Thymus (tissue), 11 donors: ENCODE data around the gene SYNDIG1. TPM values are rescaled to one million over a fixed set of nuclear protein-coding genes. Genes with fewer than 3 reads are reported as not detected.

Source experiments
- DNase-seq, 9 donors: peaks; one replicate each; pipeline ENCODE4 v3.0.0-alpha.2; 2013; ENCODE audit warnings: low spot score in 9 of 9, low read depth in 6 of 9, missing footprints in 1 of 9
- H3K27ac ChIP-seq, 2 donors: one replicate each; pipeline ENCODE4 v1.5.1; 2013; ENCODE audit warnings: control low read depth in 1 of 2, low read depth in 1 of 2, low read length in 1 of 2, mild to moderate bottlenecking in 1 of 2, moderate library complexity in 1 of 2
- H3K27me3 ChIP-seq, 2 donors: one replicate each; pipeline ENCODE4 v1.5.1; 2013; ENCODE audit warnings: low read length in 1 of 2; ENCODE audit not compliant: control insufficient read depth in 2 of 2, insufficient read depth in 1 of 2
- H3K36me3 ChIP-seq, 2 donors: one replicate each; pipeline ENCODE4 v1.5.1; 2013; ENCODE audit warnings: low read length in 1 of 2, mild to moderate bottlenecking in 1 of 2, moderate library complexity in 1 of 2; ENCODE audit not compliant: control insufficient read depth in 2 of 2, insufficient read depth in 2 of 2
- H3K4me1 ChIP-seq, 2 donors: one replicate each; pipeline ENCODE4 v1.5.1; 2013; ENCODE audit warnings: low read length in 2 of 2; ENCODE audit not compliant: control insufficient read depth in 2 of 2, insufficient read depth in 2 of 2
- H3K4me3 ChIP-seq, 2 donors: one replicate each; pipeline ENCODE4 v1.5.1; 2013; ENCODE audit warnings: low read length in 2 of 2, control low read depth in 1 of 2, mild to moderate bottlenecking in 1 of 2
- H3K9me3 ChIP-seq, 2 donors: one replicate each; pipeline ENCODE4 v1.5.1; 2013; ENCODE audit warnings: low read length in 1 of 2, mild to moderate bottlenecking in 1 of 2; ENCODE audit not compliant: control insufficient read depth in 2 of 2, insufficient read depth in 1 of 2
- WGBS: extraction: QIAGEN DNeasy Blood & Tissue Kit; methylation state at CpG from one replicate; pipeline ENCODE4 v1.1.7; 2013; 5-methylcytosine and 5-hydroxymethylcytosine counted together
- polyA plus RNA-seq: library from polyadenylated mRNA; stranded (reverse); fragments of 200-250 nt; gene quantifications from one replicate; pipeline ENCODE4 v1.2.3, GENCODE V29; 2013
- total RNA-seq: library from RNA; stranded (reverse); fragments of 120-200 nt; gene quantifications from one replicate; pipeline ENCODE4 v1.2.4, GENCODE V29; 2013
- donor health status: healthy.

The SYNDIG1 gene
- total and polyA plus RNA-seq, 2 donors = 0.41 to 3.2 TPM

DNA sequence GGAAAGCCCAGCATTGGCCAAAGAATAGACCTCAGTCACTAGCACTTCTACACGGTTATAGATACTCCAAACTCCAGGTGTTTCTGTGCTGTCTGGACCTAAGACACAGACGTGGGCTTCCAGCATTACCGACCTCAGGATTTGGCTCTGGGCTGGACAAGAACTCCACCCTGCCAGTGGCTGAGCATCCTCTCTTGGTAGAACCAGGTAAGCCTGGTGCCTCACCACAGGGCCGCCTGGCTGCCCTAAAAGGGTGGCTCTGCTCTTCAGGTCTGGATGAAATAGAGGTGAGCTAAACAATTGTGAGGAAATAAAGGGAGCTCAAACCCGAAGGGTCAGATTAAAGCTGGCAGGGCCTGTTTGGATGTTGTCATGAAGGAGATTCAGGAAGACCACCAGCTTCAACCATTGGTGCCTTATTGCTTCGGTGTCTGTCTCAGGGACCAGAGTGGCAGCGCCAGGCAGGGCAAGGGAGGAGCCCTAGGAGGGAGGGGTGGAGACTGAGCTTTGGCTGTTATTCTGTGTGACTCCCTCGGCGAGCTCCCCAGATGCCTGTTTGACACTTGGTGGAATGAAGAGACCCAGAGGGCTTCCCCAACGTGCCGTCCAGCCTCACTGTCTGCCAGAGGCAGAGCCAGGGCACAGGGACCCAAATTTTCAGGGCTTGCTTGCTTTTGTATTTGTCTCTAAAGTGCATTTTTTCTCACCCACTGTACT is 8.6 kb downstream of the SYNDIG1 start:
- no peak for DNase-seq
- Histone ChIP-seq H3K4me3 (no peak overlapping the region), H3K27me3 (peaks cover 2 to 5% of the 10 kb centered on the region in 2 donors), H3K9me3 (no peaks in the 10 kb centered on the region), H3K36me3 (no peaks in the 10 kb centered on the region), H3K4me1 (no peaks in the 10 kb centered on the region), H3K27ac (no peak overlapping the region)
- 95% methylated on average over 11 of the region's 11 CpGs for WGBS

DNA sequence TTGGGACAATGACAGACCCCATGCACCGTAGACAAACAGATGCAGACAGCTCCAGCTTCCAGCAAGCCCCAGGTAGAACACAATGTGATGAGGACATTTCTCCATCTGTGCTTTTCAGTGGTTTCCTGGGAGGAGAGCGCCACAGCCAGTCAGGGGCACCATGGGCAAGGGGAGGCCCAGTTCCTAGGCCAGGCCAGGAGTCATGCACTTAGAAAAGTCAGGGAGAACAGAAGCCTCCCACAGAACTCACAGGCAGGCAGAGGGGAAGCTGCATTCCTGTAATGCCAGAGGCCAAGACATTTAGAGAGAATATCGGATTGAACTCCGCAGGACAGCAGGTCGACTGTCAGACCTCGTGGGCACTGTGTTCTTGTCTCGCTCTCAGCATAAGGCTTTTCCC is 9.2 kb downstream of the SYNDIG1 start:
- no peaks in the 10 kb centered on the region for H3K4me1 ChIP-seq
- no peak overlapping the region for H3K27ac ChIP-seq
- no peak for DNase-seq
- WGBS = 95% methylated on average over 7 of the region's 7 CpGs
- no peaks in the 10 kb centered on the region for H3K9me3 ChIP-seq
- no peaks in the 10 kb centered on the region for H3K36me3 ChIP-seq
- no peaks in the 10 kb centered on the region for H3K27me3 ChIP-seq
- H3K4me3 ChIP-seq = no peak overlapping the region

DNA sequence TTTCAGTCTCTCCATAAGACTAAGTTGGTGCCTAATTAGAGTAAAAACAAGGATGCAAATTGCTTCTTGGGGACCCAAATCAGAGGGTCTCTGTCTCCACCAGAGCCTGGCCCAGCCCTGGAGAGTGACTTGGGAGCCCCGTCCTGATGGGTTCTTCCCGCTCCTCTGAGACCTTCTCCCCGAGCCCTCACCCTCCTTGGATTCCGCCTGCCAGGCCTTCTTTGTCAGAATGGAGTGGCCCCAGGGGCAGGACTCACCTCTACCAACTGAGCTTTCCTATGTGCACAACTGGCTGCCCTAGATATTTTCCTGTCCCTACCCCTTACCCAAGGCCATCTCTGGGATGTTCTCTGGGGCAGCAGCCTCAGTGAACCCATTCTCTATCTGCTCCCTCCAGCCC is 9.7 kb downstream of the SYNDIG1 start:
- no peaks in the 10 kb centered on the region for H3K9me3 ChIP-seq
- no peak overlapping the region for H3K27ac ChIP-seq
- no peak overlapping the region for H3K4me3 ChIP-seq
- DNase-seq = no peak
- over 99% methylated on average over 4 of the region's 4 CpGs for WGBS
- no peaks in the 10 kb centered on the region for H3K27me3 ChIP-seq
- H3K36me3 ChIP-seq = no peaks in the 10 kb centered on the region
- no peaks in the 10 kb centered on the region for H3K4me1 ChIP-seq

DNA sequence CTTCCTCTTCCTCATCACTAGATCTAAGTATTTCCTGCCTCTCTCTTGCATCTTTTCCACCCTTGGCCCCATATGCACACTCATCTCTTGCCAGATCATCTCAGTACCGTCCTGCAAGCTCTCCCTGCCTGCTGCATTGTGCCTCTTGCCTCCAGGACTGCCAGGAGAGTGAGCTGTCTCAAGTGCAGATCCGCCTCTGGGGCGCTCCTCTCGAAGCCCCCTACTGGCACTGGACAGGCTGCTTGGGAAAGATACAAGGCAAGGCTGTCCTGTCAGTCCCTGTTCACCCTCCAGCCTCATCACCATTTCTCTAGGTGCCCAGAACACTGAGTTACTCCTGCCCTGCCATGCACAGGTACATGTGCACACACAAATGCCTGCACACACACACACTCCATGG is 10.2 kb downstream of the SYNDIG1 start:
- Histone ChIP-seq H3K4me1 (no peaks in the 10 kb centered on the region), H3K9me3 (no peaks in the 10 kb centered on the region), H3K36me3 (no peaks in the 10 kb centered on the region), H3K27ac (no peak overlapping the region), H3K27me3 (no peaks in the 10 kb centered on the region), H3K4me3 (no peak overlapping the region)
- DNase-seq = no peak
- WGBS = 95% methylated on average over 4 of the region's 4 CpGs

DNA sequence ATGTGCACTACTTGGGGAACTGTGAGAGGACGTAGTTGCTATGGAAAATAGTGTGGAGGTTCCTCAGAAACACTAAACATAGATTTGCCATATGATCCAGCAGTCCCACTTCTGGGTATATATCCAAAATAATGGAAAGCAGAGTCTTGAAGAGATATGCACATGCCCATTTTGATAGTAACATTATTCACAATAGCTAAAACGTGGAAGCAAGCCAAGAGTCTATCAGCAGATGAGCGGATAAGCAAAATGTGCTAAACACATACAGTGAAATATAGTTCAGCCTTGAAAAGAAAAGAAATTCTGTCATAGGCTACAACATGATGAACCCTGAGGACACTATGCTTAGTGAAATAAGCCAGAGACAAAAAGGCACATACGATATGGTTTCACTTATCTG is 11.1 kb downstream of the SYNDIG1 start:
- no peak overlapping the region for H3K4me3 ChIP-seq
- 95% methylated on average over 4 of the region's 4 CpGs for WGBS

DNA sequence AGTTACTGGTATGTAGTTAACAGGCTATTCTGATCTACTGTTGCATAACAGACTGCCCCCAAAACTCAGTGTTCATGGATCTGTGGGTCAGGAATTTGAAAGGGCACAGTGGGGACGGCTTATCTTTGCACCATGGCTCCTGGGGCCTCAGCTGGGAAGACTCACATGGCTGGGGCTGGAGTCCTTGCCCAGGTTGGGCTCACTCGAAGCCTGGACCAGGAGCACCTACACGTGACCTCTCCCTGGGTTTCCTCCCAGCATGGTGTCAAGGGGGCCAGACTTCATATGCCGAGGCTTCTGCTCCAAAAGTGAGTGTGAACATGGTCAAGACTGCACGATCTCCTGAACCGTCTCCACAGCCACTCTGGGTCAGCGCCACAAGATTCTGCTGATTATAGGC is 11.7 kb downstream of the SYNDIG1 start:
- no peaks in the 10 kb centered on the region for H3K36me3 ChIP-seq
- no peak for DNase-seq
- peaks cover 0 to 4% of the 10 kb centered on the region in 2 donors for H3K4me1 ChIP-seq
- no peaks in the 10 kb centered on the region for H3K27me3 ChIP-seq
- WGBS = 96% methylated on average over 7 of the region's 7 CpGs
- no peaks in the 10 kb centered on the region for H3K9me3 ChIP-seq
- no peak overlapping the region for H3K27ac ChIP-seq
- H3K4me3 ChIP-seq = no peak overlapping the region

More for the DNA sequence above, 11.1 kb downstream of the SYNDIG1 start:
- Histone ChIP-seq H3K9me3 (no peaks in the 10 kb centered on the region), H3K4me1 (no peaks in the 10 kb centered on the region), H3K36me3 (no peaks in the 10 kb centered on the region), H3K27ac (no peak overlapping the region), H3K27me3 (no peaks in the 10 kb centered on the region)
- no peak for DNase-seq

DNA sequence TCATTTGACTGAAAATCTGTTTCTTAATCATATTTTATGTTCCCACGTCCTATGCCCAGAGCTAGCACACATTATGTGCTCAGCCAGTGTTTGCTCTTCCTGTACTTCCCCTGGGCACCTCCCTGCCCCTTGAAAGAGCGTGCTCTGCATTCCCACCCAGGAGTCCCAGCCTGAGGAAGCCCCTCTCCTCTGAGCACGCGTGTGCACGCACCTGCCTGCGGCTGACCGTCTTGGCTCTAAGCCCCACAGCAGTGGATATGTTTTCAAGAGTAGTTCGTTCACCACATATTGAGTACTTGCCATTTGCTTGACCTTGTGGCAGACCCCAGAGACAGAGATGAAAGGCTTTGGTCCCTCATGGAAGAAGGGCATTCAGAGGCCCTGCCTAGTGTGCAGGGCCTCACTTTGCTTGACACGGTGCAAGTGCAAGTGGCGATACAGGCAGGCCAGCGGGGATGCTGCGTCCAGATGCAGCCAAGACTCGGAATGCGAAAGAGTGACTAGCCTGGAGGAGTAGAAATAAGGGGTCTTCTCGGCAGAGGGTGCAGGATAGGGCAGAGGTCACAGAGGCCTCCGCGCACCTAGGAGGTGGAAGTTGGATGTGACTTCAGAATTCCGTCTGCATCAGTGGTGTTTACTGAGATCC is 14.1 kb downstream of the SYNDIG1 start:
- no peak for DNase-seq
- H3K27ac ChIP-seq = no peak overlapping the region
- no peaks in the 10 kb centered on the region for H3K27me3 ChIP-seq
- peaks cover 0 to 4% of the 10 kb centered on the region in 2 donors for H3K4me1 ChIP-seq
- no peak overlapping the region for H3K4me3 ChIP-seq
- 97% methylated on average over 18 of the region's 18 CpGs for WGBS
- H3K36me3 ChIP-seq = no peaks in the 10 kb centered on the region
- no peaks in the 10 kb centered on the region for H3K9me3 ChIP-seq

DNA sequence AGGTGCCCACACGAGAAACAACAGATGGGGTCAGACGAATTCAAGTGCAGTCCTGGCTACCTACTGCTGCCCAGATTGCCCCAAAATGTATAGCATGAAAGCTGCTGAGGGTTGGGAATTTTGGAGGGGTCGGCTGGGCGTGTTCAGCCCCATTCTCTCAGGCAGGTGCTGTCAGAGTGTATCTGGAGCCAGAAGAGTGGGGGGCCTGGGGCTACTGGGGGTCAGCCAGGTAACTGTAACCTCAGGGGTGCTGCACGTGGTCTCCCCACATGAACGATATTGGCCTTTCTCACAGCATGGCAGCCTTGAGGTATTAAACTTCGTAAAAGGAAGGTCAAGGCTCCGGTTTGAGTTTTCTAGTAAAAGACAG is 14.6 kb downstream of the SYNDIG1 start:
- no peak for DNase-seq
- H3K9me3 ChIP-seq = no peaks in the 10 kb centered on the region
- no peak overlapping the region for H3K4me3 ChIP-seq
- no peak overlapping the region for H3K27ac ChIP-seq
- H3K4me1 ChIP-seq = peaks cover 0 to 4% of the 10 kb centered on the region in 2 donors
- H3K36me3 ChIP-seq = no peaks in the 10 kb centered on the region
- H3K27me3 ChIP-seq = no peaks in the 10 kb centered on the region
- 96% methylated on average over 8 of the region's 8 CpGs for WGBS

DNA sequence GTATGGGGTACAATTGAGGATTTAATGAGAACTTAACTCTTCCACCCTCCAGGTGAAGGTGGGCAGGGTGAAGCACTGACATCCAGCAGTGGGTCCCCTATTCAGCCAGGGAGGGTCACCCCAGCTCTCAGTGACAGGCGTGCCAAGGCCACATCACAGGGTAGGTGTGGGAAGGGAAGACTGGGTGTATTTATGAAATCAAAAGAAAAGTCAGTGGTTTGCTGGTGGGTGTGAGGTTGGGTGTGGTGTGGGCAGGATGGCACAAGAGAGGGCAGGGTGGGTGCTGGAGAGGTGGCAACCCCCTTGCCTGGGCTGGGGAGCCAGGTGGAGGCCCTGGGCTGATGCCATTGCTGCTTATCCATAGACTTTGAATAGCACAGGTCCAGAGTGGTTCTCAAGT is 16.6 kb downstream of the SYNDIG1 start:
- H3K36me3 ChIP-seq = no peaks in the 10 kb centered on the region
- WGBS = 47% methylated on average over 1 of the region's 1 CpG
- H3K4me3 ChIP-seq = no peak overlapping the region
- H3K27me3 ChIP-seq = no peaks in the 10 kb centered on the region
- H3K9me3 ChIP-seq = no peaks in the 10 kb centered on the region
- H3K27ac ChIP-seq = no peak overlapping the region
- peaks cover 4% of the 10 kb centered on the region in 2 donors for H3K4me1 ChIP-seq
- no peak for DNase-seq
